K562 (cell line): ENCODE measurements around the gene TMEM271. TPM values are rescaled to one million over a fixed set of nuclear protein-coding genes. Genes with fewer than 3 reads are reported as not detected.

ENCODE experiments used
- CBX3 ChIP-seq, 2 experiments: IDR thresholded peaks; 1 replicate in 1 of 2; 2 replicates in 1 of 2; pipeline ENCODE4 v1.6.1; 2012; ENCODE audit warnings: inconsistent platforms in 2 of 2, low read length in 2 of 2, borderline replicate concordance in 1 of 2, control low read depth in 1 of 2
- DPF2 ChIP-seq: fragments of 450-650 bp; IDR thresholded peaks from 2 replicates; pipeline ENCODE4 v1.6.1; 2016
- EWSR1 ChIP-seq: fragments of 450-650 bp; IDR thresholded peaks from 2 replicates; pipeline ENCODE4 v1.6.1; 2018; ENCODE audit warnings: borderline replicate concordance, mild to moderate bottlenecking, low read depth, moderate library complexity; ENCODE audit not compliant: partially characterized antibody
- MAFF ChIP-seq: IDR thresholded peaks from 2 replicates; pipeline ENCODE4 v1.6.1; 2012; ENCODE audit warnings: low read length, improper control_type of control experiment
- RBM25 ChIP-seq: fragments of 200-400 bp; formaldehyde crosslinking; IDR thresholded peaks from 2 replicates; pipeline ENCODE4 v1.6.1; 2018; ENCODE audit warnings: low read length, low read depth, moderate library complexity; ENCODE audit not compliant: severe bottlenecking
- SAFB ChIP-seq: fragments of 200-400 bp; formaldehyde crosslinking; IDR thresholded peaks from 2 replicates; pipeline ENCODE4 v1.6.1; 2017; ENCODE audit warnings: low read depth, low read length, borderline replicate concordance
- SUPT5H ChIP-seq: fragments of 450-650 bp; IDR thresholded peaks from 2 replicates; pipeline ENCODE4 v1.6.1; 2016
- ZNF140 ChIP-seq: fragments of 250-450 bp; sonication (Bioruptor Pico); IDR thresholded peaks from 2 replicates; pipeline ENCODE4 v1.8.0; 2021; ENCODE audit warnings: moderate library complexity, mild to moderate bottlenecking, inconsistent platforms
- ZNF696 ChIP-seq: fragments of 250-450 bp; sonication (Bioruptor Pico); conservative IDR thresholded peaks from 2 replicates; pipeline ENCODE4 v1.4.0; 2020; ENCODE audit warnings: mild to moderate bottlenecking, moderate library complexity
- polyA plus RNA-seq, 8 experiments: library from polyadenylated mRNA; depleted of rRNA in 4 of 8; stranded (reverse) in 5 of 8; unstranded in 3 of 8; fragments of >200 nt; fragmentation: Nextera tagmentation in 2 of 8; fragmentation: Illumina TruSeq in 1 of 8; extraction: Ambion mirVana in 2 of 8; extraction: Trizol in 1 of 8; gene quantifications; 2 replicates each; pipeline versions ENCODE4 v1.2.1 to v1.2.3, GENCODE V29; 2011 to 2014; ENCODE audit warnings: inconsistent platforms in 1 of 8, missing spikeins in 1 of 8
- total RNA-seq, 7 experiments: library from RNA; depleted of rRNA in 6 of 7; stranded (reverse); fragments of >200 nt in 6 of 7; fragmentation: Illumina TruSeq in 2 of 7; extraction: Trizol in 2 of 7; gene quantifications; 2 replicates each; pipeline versions ENCODE4 v1.2.1 to v1.2.3, GENCODE V29; 2011 to 2021; ENCODE audit warnings: low replicate concordance in 1 of 7
- TF ChIP-seq, protein P1 (sequence below), 2 experiments: fragments of 450-650 bp in 1 of 2; sonication (generic) in 1 of 2; formaldehyde crosslinking in 1 of 2; IDR thresholded peaks; 2 replicates each; pipeline versions ENCODE4 v1.7.1 to v1.9.0; 2016 to 2022; ENCODE audit warnings: inconsistent platforms in 1 of 2, mild to moderate bottlenecking in 1 of 2, missing genetic modification reagents in 1 of 2

Gene TMEM271
- total and polyA plus RNA-seq, 9 of the 15 experiments (the other 6 are each of a cell fraction or from before 2014, with no cell fraction given): not detected

- TF ChIP-seq, protein P1, sequence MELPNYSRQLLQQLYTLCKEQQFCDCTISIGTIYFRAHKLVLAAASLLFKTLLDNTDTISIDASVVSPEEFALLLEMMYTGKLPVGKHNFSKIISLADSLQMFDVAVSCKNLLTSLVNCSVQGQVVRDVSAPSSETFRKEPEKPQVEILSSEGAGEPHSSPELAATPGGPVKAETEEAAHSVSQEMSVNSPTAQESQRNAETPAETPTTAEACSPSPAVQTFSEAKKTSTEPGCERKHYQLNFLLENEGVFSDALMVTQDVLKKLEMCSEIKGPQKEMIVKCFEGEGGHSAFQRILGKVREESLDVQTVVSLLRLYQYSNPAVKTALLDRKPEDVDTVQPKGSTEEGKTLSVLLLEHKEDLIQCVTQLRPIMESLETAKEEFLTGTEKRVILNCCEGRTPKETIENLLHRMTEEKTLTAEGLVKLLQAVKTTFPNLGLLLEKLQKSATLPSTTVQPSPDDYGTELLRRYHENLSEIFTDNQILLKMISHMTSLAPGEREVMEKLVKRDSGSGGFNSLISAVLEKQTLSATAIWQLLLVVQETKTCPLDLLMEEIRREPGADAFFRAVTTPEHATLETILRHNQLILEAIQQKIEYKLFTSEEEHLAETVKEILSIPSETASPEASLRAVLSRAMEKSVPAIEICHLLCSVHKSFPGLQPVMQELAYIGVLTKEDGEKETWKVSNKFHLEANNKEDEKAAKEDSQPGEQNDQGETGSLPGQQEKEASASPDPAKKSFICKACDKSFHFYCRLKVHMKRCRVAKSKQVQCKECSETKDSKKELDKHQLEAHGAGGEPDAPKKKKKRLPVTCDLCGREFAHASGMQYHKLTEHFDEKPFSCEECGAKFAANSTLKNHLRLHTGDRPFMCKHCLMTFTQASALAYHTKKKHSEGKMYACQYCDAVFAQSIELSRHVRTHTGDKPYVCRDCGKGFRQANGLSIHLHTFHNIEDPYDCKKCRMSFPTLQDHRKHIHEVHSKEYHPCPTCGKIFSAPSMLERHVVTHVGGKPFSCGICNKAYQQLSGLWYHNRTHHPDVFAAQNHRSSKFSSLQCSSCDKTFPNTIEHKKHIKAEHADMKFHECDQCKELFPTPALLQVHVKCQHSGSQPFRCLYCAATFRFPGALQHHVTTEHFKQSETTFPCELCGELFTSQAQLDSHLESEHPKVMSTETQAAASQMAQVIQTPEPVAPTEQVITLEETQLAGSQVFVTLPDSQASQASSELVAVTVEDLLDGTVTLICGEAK (IDR thresholded peaks at IDR 0.05): no peak
- TF ChIP-seq, protein P1 (CRISPR knock-in tag; IDR thresholded peaks at IDR 0.05): no peak
- TF ChIP-seq ZNF696: no peak
- no peak for TF ChIP-seq MAFF
- no peak for TF ChIP-seq ZNF140 (CRISPR knock-in tag)
- TF ChIP-seq CBX3 (IDR thresholded peaks at IDR 0.05; ENCODE audit: borderline replicate concordance in 1 of 2, low read length in 2 of 2): no peak
- TF ChIP-seq SAFB: no peak
- TF ChIP-seq SUPT5H: no peak
- no peak for TF ChIP-seq DPF2
- no peak for TF ChIP-seq RBM25
- TF ChIP-seq EWSR1: no peak
Observed at GRCh38 chr4:526971-527460, 49.1 kb downstream of the TMEM271 start (continued).
